Activated naive CD4-positive, alpha-beta T cell treated with anti-CD3 and anti-CD28 coated beads for 36 hours (primary cell): ENCODE data around the gene ZNF592. TPM values are rescaled to one million over a fixed set of nuclear protein-coding genes. Genes with fewer than 3 reads are reported as not detected.

Experiments used
- CTCF ChIA-PET: fragments of 350-600 bp; sonication (Branson Sonifier 250); formaldehyde crosslinking; loops from one replicate; lab custom pipeline; 2021; ENCODE audit warnings: antibody characterized with exemption; lab: Charles Lee
- DNase-seq: peaks from one replicate; pipeline ENCODE4 v3.0.0-alpha.2; 2020
- H3K27ac Mint-ChIP-seq: one replicate; pipeline ENCODE4 v1.8.0; 2021; ENCODE audit warnings: mild to moderate bottlenecking, mixed read lengths
- H3K27me3 Mint-ChIP-seq: one replicate; pipeline ENCODE4 v1.8.0; 2021; ENCODE audit warnings: low read depth, mixed read lengths
- H3K36me3 Mint-ChIP-seq: one replicate; pipeline ENCODE4 v1.8.0; 2021; ENCODE audit warnings: low read depth, mixed read lengths
- H3K4me1 Mint-ChIP-seq: one replicate; pipeline ENCODE4 v1.8.0; 2021; ENCODE audit warnings: low read depth, mixed read lengths
- H3K4me3 Mint-ChIP-seq: one replicate; pipeline ENCODE4 v1.8.0; 2021; ENCODE audit warnings: mild to moderate bottlenecking, moderate library complexity, mixed read lengths
- H3K9me3 Mint-ChIP-seq: one replicate; pipeline ENCODE4 v1.8.0; 2021; ENCODE audit warnings: mixed read lengths
- intact Hi-C: fragments of 100-400 bp; cut with micrococcal nuclease; formaldehyde crosslinking; loops from one replicate; pipeline ENCODE4 v1.15.1; 2023
- total RNA-seq, 2 experiments: library from RNA; stranded (reverse); gene quantifications; one replicate each; pipeline ENCODE4 v1.2.3, GENCODE V29; 2021

ZNF592 gene, protein sequence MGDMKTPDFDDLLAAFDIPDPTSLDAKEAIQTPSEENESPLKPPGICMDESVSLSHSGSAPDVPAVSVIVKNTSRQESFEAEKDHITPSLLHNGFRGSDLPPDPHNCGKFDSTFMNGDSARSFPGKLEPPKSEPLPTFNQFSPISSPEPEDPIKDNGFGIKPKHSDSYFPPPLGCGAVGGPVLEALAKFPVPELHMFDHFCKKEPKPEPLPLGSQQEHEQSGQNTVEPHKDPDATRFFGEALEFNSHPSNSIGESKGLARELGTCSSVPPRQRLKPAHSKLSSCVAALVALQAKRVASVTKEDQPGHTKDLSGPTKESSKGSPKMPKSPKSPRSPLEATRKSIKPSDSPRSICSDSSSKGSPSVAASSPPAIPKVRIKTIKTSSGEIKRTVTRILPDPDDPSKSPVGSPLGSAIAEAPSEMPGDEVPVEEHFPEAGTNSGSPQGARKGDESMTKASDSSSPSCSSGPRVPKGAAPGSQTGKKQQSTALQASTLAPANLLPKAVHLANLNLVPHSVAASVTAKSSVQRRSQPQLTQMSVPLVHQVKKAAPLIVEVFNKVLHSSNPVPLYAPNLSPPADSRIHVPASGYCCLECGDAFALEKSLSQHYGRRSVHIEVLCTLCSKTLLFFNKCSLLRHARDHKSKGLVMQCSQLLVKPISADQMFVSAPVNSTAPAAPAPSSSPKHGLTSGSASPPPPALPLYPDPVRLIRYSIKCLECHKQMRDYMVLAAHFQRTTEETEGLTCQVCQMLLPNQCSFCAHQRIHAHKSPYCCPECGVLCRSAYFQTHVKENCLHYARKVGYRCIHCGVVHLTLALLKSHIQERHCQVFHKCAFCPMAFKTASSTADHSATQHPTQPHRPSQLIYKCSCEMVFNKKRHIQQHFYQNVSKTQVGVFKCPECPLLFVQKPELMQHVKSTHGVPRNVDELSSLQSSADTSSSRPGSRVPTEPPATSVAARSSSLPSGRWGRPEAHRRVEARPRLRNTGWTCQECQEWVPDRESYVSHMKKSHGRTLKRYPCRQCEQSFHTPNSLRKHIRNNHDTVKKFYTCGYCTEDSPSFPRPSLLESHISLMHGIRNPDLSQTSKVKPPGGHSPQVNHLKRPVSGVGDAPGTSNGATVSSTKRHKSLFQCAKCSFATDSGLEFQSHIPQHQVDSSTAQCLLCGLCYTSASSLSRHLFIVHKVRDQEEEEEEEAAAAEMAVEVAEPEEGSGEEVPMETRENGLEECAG (N-terminal part only)
- total RNA-seq, result 10 to 100 TPM; 24.2 to 24.3 TPM

GRCh38 chr15:84748274-84749110, at the start of gene ZNF592:
TSS of gene ZNF592 (plus strand) at chr15:84748592. CDS start at chr15:84782676, 34,084 bp downstream.
- CTCF ChIA-PET, result interaction anchor here (0.5 to 2.0 kb wide), 4 partner anchors 9 to 268 kb away, joined by 3 to 15 read pairs (median 3); no protein-coding TSS in a partner anchor
- peaks cover 54% of the 10 kb centered on the region for H3K4me1 Mint-ChIP-seq
- H3K9me3 Mint-ChIP-seq, result no peaks in the 10 kb centered on the region
- H3K4me3 Mint-ChIP-seq, result peak within 1 kb of the TSS; percentile 97
- intact Hi-C loops, result loop anchor here (1.0 kb wide), 3 partner anchors 13 to 117 kb away; partner anchors contain the start of gene WDR73
- DNase-seq, result peak; percentile 79
- peaks cover 18% of the 10 kb centered on the region for H3K36me3 Mint-ChIP-seq
- no peaks in the 10 kb centered on the region for H3K27me3 Mint-ChIP-seq
- H3K27ac Mint-ChIP-seq, result peak within 1 kb of the TSS; percentile 98

DNA sequence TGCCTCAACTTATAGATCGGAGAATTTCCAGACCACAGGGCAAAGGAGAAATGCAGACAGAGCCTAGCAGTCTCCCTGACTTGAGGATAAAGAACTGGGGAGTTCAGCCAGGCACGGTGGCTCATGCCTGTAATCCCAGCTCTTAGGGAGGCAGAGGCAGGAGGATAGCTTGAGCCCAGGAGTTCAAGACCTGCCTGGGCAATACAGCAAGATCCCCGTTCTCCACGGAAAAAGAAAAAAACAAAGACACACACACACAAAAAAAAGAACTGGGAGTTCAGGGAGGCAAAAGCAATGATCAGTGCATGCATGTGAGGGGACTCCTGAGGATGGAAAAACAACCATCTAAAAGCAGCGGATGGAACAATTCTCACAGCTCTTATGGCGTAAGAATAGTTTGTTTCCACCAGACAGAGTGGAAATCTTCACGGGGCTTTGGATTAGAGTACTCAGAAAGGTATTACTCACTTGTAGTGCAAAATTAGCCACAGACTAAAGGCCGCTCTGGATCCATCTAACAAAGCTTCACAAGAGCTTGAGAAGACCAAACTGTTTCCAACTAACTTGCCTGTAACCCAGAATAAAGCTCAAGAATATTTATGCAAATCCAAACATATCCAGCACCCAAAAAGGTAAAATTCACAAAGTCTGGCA, 48.7 kb upstream of the ZNF592 start:
- peaks cover 68% of the 10 kb centered on the region for H3K4me1 Mint-ChIP-seq
- H3K27ac Mint-ChIP-seq, result peak overlapping the region; percentile 5
- CTCF ChIA-PET, result interaction anchor here (1.0 kb wide), 1 partner anchor 44 kb away, joined by 3 read pairs; no protein-coding TSS in a partner anchor
- no peaks in the 10 kb centered on the region for H3K9me3 Mint-ChIP-seq
- no peaks in the 10 kb centered on the region for H3K27me3 Mint-ChIP-seq
- no peak for DNase-seq
- peaks cover 4% of the 10 kb centered on the region for H3K36me3 Mint-ChIP-seq
- no peak overlapping the region for H3K4me3 Mint-ChIP-seq
- intact Hi-C loops, result no loop called here

GRCh38 chr15:84702961-84703482, 45.4 kb upstream of the ZNF592 start:
- Mint-ChIP-seq H3K36me3 (peaks cover 5% of the 10 kb centered on the region), H3K4me1 (peaks cover 66% of the 10 kb centered on the region), H3K9me3 (no peaks in the 10 kb centered on the region), H3K27me3 (no peaks in the 10 kb centered on the region), H3K4me3 (no peak overlapping the region), H3K27ac (no peak overlapping the region)
- no peak for DNase-seq
- intact Hi-C loops, result no loop called here
- CTCF ChIA-PET, result interaction anchor here (0.6 to 1.1 kb wide), 2 partner anchors 44 to 113 kb away, joined by 3 to 5 read pairs; no protein-coding TSS in a partner anchor

DNA sequence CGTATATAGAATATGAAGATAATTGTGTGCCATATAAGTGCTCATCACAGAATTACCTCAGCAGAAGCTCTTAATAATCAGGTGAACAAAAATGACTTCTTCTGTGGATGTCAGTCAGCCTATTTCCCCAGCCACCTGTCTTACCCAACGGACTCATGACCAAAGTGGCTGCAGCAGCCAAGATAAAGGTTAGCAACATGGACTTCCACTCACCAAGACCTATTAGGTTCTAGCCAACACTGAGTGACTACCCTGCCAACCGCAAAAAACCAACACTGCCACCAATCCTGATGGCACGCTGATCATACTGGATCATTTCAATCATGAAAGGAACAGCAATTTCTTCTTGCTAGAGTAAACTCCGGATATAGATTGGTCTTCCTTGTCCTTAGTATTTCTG, 44.6 kb upstream of the ZNF592 start:
- DNase-seq, result no peak
- Mint-ChIP-seq H3K9me3 (no peaks in the 10 kb centered on the region), H3K27ac (no peak overlapping the region), H3K36me3 (peaks cover 7% of the 10 kb centered on the region), H3K4me1 (peaks cover 64% of the 10 kb centered on the region), H3K4me3 (no peak overlapping the region), H3K27me3 (no peaks in the 10 kb centered on the region)
- intact Hi-C loops, result no loop called here
- CTCF ChIA-PET, result interaction anchor here (1.1 kb wide), 1 partner anchor 45 kb away, joined by 3 read pairs; no protein-coding TSS in a partner anchor

DNA sequence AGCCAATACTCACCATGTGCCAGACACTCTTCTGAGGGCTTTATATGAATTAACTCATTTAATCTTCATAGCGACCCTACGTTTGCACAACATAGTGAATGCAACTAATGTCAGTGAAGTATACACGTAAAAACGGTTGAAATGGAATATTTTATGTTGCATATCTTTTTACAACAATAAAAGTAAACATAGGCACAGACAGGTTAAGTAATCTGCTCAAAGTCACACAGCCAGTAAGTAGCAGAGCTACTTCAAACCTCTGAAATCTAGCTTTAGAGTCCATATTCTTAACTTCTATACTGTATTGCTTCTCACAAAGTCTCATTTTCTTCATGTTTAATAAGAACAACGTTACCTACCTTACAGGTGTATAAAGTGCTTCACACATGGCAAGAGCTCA, 34.0 kb upstream of the ZNF592 start:
- H3K4me3 Mint-ChIP-seq, result peak overlapping the region; percentile 93
- H3K27ac Mint-ChIP-seq, result no peak overlapping the region
- intact Hi-C loops, result no loop called here
- H3K36me3 Mint-ChIP-seq, result peaks cover 17% of the 10 kb centered on the region
- H3K4me1 Mint-ChIP-seq, result peaks cover 46% of the 10 kb centered on the region
- DNase-seq, result no peak
- no peaks in the 10 kb centered on the region for H3K27me3 Mint-ChIP-seq
- no peaks in the 10 kb centered on the region for H3K9me3 Mint-ChIP-seq
- CTCF ChIA-PET, result interaction anchor here (0.9 to 1.4 kb wide), 3 partner anchors 12 to 56 kb away, joined by 3 to 8 read pairs (median 3); partner anchors contain the start of gene NMB

- Mint-ChIP-seq H3K27me3 (no peaks in the 10 kb centered on the region), H3K9me3 (no peaks in the 10 kb centered on the region), H3K4me1 (peaks cover 46% of the 10 kb centered on the region), H3K27ac (no peak overlapping the region), H3K36me3 (peaks cover 17% of the 10 kb centered on the region), H3K4me3 (peak overlapping the region; percentile 93)
- CTCF ChIA-PET, result interaction anchor here (0.9 to 1.4 kb wide), 2 partner anchors 12 to 25 kb away, joined by 3 read pairs; no protein-coding TSS in a partner anchor
- intact Hi-C loops, result no loop called here
- no peak for DNase-seq
These were observed 33.6 kb upstream of the ZNF592 start for GRCh38 chr15:84714821-84715220.

DNA sequence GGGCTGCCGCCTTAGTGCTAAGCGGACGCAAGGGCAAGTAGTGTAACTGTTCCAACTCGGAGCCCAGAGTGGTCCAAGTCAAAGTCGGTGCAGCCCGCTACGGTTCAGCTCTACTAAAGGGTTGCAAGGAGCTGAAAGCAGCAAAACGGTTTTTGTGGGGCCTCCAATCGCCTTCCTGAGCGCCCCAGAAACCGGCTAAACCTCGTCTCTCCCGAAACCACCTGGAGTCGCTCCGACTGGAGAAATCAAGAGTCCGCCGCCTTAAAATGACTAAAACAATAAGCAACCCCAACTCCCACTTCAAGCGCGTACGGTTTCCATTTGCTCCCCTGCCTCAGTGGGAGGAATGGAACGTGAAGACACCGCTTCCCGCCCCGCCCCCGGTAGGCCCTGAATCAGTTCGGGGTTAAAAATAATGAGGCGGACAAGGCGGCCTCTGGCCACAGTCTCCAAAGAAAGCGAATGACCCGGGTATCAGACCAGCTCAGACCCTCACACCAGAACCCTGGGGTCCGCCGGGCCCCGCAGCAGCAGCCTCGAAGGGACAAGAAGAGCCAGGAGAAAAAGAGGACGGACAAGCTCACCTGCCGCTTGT, 32.9 kb upstream of the ZNF592 start:
- H3K4me3 Mint-ChIP-seq, result peak overlapping the region; percentile 93
- peaks cover 14% of the 10 kb centered on the region for H3K36me3 Mint-ChIP-seq
- H3K27me3 Mint-ChIP-seq, result no peaks in the 10 kb centered on the region
- intact Hi-C loops, result loop anchor here (1.0 to 2.0 kb wide), 6 partner anchors 20 to 115 kb away; partner anchors contain the start of genes WDR73 and ZSCAN2
- H3K27ac Mint-ChIP-seq, result peak overlapping the region; percentile 93
- no peaks in the 10 kb centered on the region for H3K9me3 Mint-ChIP-seq
- CTCF ChIA-PET, result interaction anchor here (0.6 to 1.7 kb wide), 4 partner anchors 10 to 34 kb away, joined by 3 to 8 read pairs (median 5); no protein-coding TSS in a partner anchor
- peak; percentile 64 for DNase-seq
- peaks cover 47% of the 10 kb centered on the region for H3K4me1 Mint-ChIP-seq

DNA sequence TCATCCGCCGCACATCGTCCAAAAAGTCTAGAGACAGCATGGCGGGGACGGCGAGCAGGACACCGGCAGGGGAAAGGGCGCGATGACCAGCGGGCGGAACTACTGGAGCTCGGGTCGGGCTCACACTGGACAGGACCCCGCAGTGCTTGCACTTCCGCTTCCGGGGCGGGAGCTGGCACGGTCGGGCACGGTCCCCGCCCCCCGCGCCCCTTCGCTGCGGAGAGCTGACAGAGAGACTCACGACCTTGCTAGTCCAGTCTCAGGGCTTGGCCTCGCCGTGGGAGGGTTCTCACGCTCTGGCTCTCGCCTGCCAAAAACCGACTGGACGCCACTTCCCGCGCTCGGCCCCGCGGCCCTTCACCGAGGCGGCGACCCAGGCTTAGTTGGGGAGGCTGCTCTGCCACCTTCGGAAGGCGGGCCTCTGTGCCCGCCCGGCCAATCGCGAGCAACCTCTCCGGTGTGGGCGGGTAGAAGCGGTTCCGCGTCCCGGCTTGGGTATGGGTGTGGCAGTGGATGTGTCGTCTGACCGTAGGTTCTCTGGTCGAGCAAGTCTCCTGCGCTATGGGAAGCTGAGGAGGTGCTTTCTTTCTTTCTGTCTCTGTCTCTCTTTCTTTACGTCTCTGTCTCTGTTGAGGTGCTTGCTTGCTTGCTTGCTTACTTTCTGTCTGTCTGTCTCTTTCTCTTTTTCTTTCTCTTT, 32.2 kb upstream of the ZNF592 start, which contains the start of gene SEC11A:
Gene SEC11A, minus strand, starts transcription at position 104 of the 697 bp plus-strand sequence. Its CDS starts 64 bp downstream, at position 40.
- Mint-ChIP-seq H3K4me3 (peak within 1 kb of the TSS; percentile 93), H3K4me1 (peaks cover 51% of the 10 kb centered on the region), H3K36me3 (peaks cover 11% of the 10 kb centered on the region), H3K27ac (peak within 1 kb of the TSS; percentile 93), H3K27me3 (no peaks in the 10 kb centered on the region), H3K9me3 (no peaks in the 10 kb centered on the region)
- intact Hi-C loops, result loop anchor here (1.0 to 2.0 kb wide), 6 partner anchors 19 to 115 kb away; partner anchors contain the start of genes WDR73 and ZSCAN2
- CTCF ChIA-PET, result interaction anchor here (0.6 to 1.7 kb wide), 4 partner anchors 9 to 34 kb away, joined by 3 to 8 read pairs (median 5); no protein-coding TSS in a partner anchor
- peak; percentile 93 for DNase-seq

DNA sequence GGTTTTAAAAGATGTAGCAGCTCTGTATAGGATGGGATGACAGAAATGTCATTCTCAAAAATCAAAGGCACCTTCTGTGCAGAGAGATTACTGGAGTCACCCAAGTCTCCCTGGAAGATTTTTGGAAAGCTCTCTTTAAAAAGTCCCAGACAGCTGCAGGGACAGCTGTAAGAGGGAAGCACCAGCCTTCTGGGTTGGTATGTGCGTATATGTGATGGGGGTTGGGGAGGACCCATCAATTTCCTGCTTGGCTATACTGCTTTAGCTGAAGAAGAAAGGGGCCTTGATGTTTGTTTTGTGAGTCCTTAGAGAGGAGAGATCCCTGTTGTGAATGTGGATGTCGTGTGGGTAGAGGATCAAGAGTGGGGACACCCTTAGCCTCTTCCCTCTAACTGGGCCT, 27.0 kb upstream of the ZNF592 start:
- Mint-ChIP-seq H3K27ac (peak overlapping the region; percentile 76), H3K4me3 (no peak overlapping the region), H3K9me3 (no peaks in the 10 kb centered on the region), H3K27me3 (no peaks in the 10 kb centered on the region), H3K4me1 (peaks cover 48% of the 10 kb centered on the region), H3K36me3 (no peaks in the 10 kb centered on the region)
- DNase-seq, result peak; percentile 47
- CTCF ChIA-PET, result interaction anchor here (0.6 to 1.6 kb wide), 3 partner anchors 12 to 85 kb away, joined by 4 to 7 read pairs (median 4); no protein-coding TSS in a partner anchor
- intact Hi-C loops, result loop anchor here (1.0 kb wide), 1 partner anchor 14 kb away; no protein-coding TSS in a partner anchor
